GM23338 (cell line): Measurements from ENCODE around the gene SLC9A1. TPM values are rescaled to one million over a fixed set of nuclear protein-coding genes. Genes with fewer than 3 reads are reported as not detected.

Source experiments
- ATAC-seq: fragments of 200-7000 bp; cut with Tn5 transposase; 3 replicates; pipeline ENCODE4 v1.9.1; 2020
- DNase-seq: peaks from one replicate; pipeline ENCODE4 v3.0.0-alpha.2; 2015; ENCODE audit warnings: low spot score
- H2AFZ ChIP-seq: fragments of 200-600 bp; sonication (generic); 2 replicates; pipeline ENCODE4 v1.8.0; 2016; ENCODE audit warnings: antibody characterized with exemption, mild to moderate bottlenecking, moderate library complexity
- H3F3A ChIP-seq: fragments of 200-600 bp; sonication (generic); replicated peaks from 2 replicates; pipeline ENCODE4 v1.8.0; 2017; ENCODE audit warnings: antibody characterized with exemption, mixed run types, low read depth
- H3K27ac ChIP-seq: fragments of 200-600 bp; sonication (generic); 2 replicates; pipeline ENCODE4 v1.6.1; 2016; ENCODE audit warnings: low read depth
- H3K27me3 ChIP-seq: fragments of 200-600 bp; sonication (generic); 2 replicates; pipeline ENCODE4 v1.8.0; 2016; ENCODE audit warnings: mild to moderate bottlenecking, mixed run types, moderate library complexity; ENCODE audit not compliant: insufficient read depth
- H3K36me3 ChIP-seq: fragments of 200-600 bp; sonication (generic); 2 replicates; pipeline ENCODE4 v1.8.0; 2016; ENCODE audit warnings: mild to moderate bottlenecking; ENCODE audit not compliant: insufficient read depth
- H3K4me1 ChIP-seq: fragments of 200-600 bp; sonication (generic); 2 replicates; pipeline ENCODE4 v1.8.0; 2016; ENCODE audit warnings: mild to moderate bottlenecking, moderate library complexity; ENCODE audit not compliant: insufficient read depth
- H3K4me2 ChIP-seq: fragments of 200-600 bp; sonication (generic); 2 replicates; pipeline ENCODE4 v1.7.1; 2017; ENCODE audit warnings: mixed run types
- H3K4me3 ChIP-seq: fragments of 200-600 bp; sonication (generic); 2 replicates; pipeline ENCODE4 v1.6.1; 2016; ENCODE audit warnings: mixed run types
- H3K79me2 ChIP-seq: fragments of 200-600 bp; sonication (generic); replicated peaks from 2 replicates; pipeline ENCODE4 v1.8.0; 2017; ENCODE audit warnings: mild to moderate bottlenecking; ENCODE audit not compliant: insufficient read depth
- H3K9me2 ChIP-seq: fragments of 200-600 bp; sonication (generic); 2 replicates; pipeline ENCODE4 v1.8.0; 2017; ENCODE audit not compliant: insufficient read depth
- H4K20me1 ChIP-seq: fragments of 200-600 bp; sonication (generic); replicated peaks from 2 replicates; pipeline ENCODE4 v1.8.0; 2017; ENCODE audit warnings: mild to moderate bottlenecking; ENCODE audit not compliant: insufficient read depth
- H3K27ac Mint-ChIP-seq: 2 replicates; pipeline ENCODE4 v1.8.0; 2020; ENCODE audit warnings: inconsistent platforms, mild to moderate bottlenecking, moderate library complexity, mixed read lengths
- H3K27me3 Mint-ChIP-seq: 3 replicates; pipeline ENCODE4 v1.8.0; 2022; ENCODE audit warnings: low read depth, mild to moderate bottlenecking, moderate library complexity, mixed read lengths, inconsistent platforms; ENCODE audit not compliant: insufficient read depth, poor library complexity
- H3K36me3 Mint-ChIP-seq: 3 replicates; pipeline ENCODE4 v1.8.0; 2021; ENCODE audit warnings: low read depth, mild to moderate bottlenecking, inconsistent platforms, moderate library complexity, mixed read lengths
- H3K4me1 Mint-ChIP-seq: 3 replicates; pipeline ENCODE4 v1.8.0; 2020; ENCODE audit warnings: mild to moderate bottlenecking, inconsistent platforms, mixed read lengths
- H3K4me3 Mint-ChIP-seq: 3 replicates; pipeline ENCODE4 v1.8.0; 2021; ENCODE audit warnings: moderate library complexity, mild to moderate bottlenecking, inconsistent platforms, mixed read lengths
- H3K9me3 Mint-ChIP-seq: 3 replicates; pipeline ENCODE4 v1.8.0; 2020; ENCODE audit warnings: moderate library complexity, mild to moderate bottlenecking, inconsistent platforms, mixed read lengths
- CTCF ChIP-seq, 2 experiments: fragments of 200-600 bp in 1 of 2; sonication (generic) in 1 of 2; conservative IDR thresholded peaks; 2 replicates each; pipeline versions ENCODE4 v1.5.1 to v1.6.1; 2016 to 2017; ENCODE audit warnings: antibody characterized with exemption in 2 of 2, low read depth in 2 of 2, mild to moderate bottlenecking in 2 of 2, moderate library complexity in 1 of 2
- ETS1 ChIP-seq: IDR thresholded peaks from 2 replicates; pipeline ENCODE4 v1.6.1; 2016; ENCODE audit warnings: antibody characterized with exemption
- EZH2 ChIP-seq: fragments of 200-600 bp; sonication (generic); IDR thresholded peaks from one replicate; pipeline ENCODE4 v1.8.0; 2017; ENCODE audit warnings: antibody characterized with exemption, mild to moderate bottlenecking, low read depth; ENCODE audit not compliant: unreplicated experiment
- EZH2phosphoT487 ChIP-seq: fragments of 200-600 bp; sonication (generic); IDR thresholded peaks from one replicate; pipeline ENCODE4 v1.8.1; 2018; ENCODE audit warnings: antibody characterized with exemption; ENCODE audit not compliant: unreplicated experiment
- JUNB ChIP-seq: IDR thresholded peaks from one replicate; pipeline ENCODE4 v1.6.1; 2016; ENCODE audit warnings: antibody characterized with exemption; ENCODE audit not compliant: unreplicated experiment
- NANOG ChIP-seq: IDR thresholded peaks from 2 replicates; pipeline ENCODE4 v1.6.1; 2016; ENCODE audit warnings: antibody characterized with exemption, borderline replicate concordance
- ZNF331 ChIP-seq: fragments of 250-450 bp; sonication (Bioruptor Pico); IDR thresholded peaks from 2 replicates; pipeline ENCODE4 v1.5.0; 2020; ENCODE audit warnings: low read depth, mild to moderate bottlenecking, moderate library complexity
- ZNF462 ChIP-seq: fragments of 250-450 bp; sonication (Bioruptor Pico); IDR thresholded peaks from 2 replicates; pipeline ENCODE4 v1.5.0; 2020; ENCODE audit warnings: mild to moderate bottlenecking, moderate library complexity
- polyA plus RNA-seq: library from polyadenylated mRNA; unstranded; fragments of >200 nt; fragmentation: Nextera tagmentation; extraction: Ambion mirVana; gene quantifications from 2 replicates; pipeline ENCODE4 v1.2.1, GENCODE V29; 2016
- total RNA-seq: library from RNA; depleted of rRNA; stranded (reverse); fragments of >200 nt; shearing (Covaris generic); gene quantifications from 2 replicates; pipeline ENCODE4 v1.2.3, GENCODE V29; 2014

The SLC9A1 gene
- total and polyA plus RNA-seq, 2 experiments from 2014 or later, result 10.4 to 22.3 TPM

- H3K4me2 ChIP-seq, result no peak overlapping the region
- DNase-seq (peak; percentile 48), ATAC-seq (peak; percentile 83)
- H3K9me3 Mint-ChIP-seq, result no peaks in the 10 kb centered on the region; the same call in 2 of the 3 replicates
- H3K4me3 ChIP-seq, result no peak overlapping the region
- peak; percentile 35 to 54 for TF ChIP-seq CTCF (conservative IDR thresholded peaks at IDR 0.05; ENCODE audit: low read depth in 2 of 2)
- no peak for TF ChIP-seq EZH2
- H3K79me2 ChIP-seq, result no peaks in the 10 kb centered on the region
- 0 out of 2 replicates have a peak, but pooled peaks cover 3% of the 10 kb centered on the region for H3F3A ChIP-seq
- 0 out of 2 replicates have a peak overlapping the region, but pooled peaks have one; percentile 33 for H3K27ac Mint-ChIP-seq
- no peak overlapping the region for H3K27ac ChIP-seq
- H3K4me3 Mint-ChIP-seq, result no peak overlapping the region
- H3K4me1 Mint-ChIP-seq, result peaks cover 12% of the 10 kb centered on the region; the same call in 2 of the 3 replicates
- peaks cover 4% of the 10 kb centered on the region for H3K27me3 Mint-ChIP-seq
- 0 out of 2 replicates have a peak, but pooled peaks cover 3% of the 10 kb centered on the region for H4K20me1 ChIP-seq
- H3K9me2 ChIP-seq, result no peaks in the 10 kb centered on the region
- H3K36me3 ChIP-seq, result no peaks in the 10 kb centered on the region
- H3K36me3 Mint-ChIP-seq, result no peaks in the 10 kb centered on the region
- H3K27me3 ChIP-seq, result no peaks in the 10 kb centered on the region
- H2AFZ ChIP-seq, result no peak overlapping the region
- H3K4me1 ChIP-seq, result no peaks in the 10 kb centered on the region
These were observed 27.5 kb downstream of the SLC9A1 start for GRCh38 chr1:27127419-27127818.

GRCh38 chr1:27126391-27126790 is 28.5 kb downstream of the SLC9A1 start:
- no peak overlapping the region for H3K4me2 ChIP-seq
- DNase-seq, result no peak
- Mint-ChIP-seq H3K4me1 (peaks cover 16% of the 10 kb centered on the region; the same call in 2 of the 3 replicates), H3K4me3 (no peak overlapping the region), H3K36me3 (no peaks in the 10 kb centered on the region), H3K27me3 (peaks cover 7% of the 10 kb centered on the region), H3K9me3 (no peaks in the 10 kb centered on the region; the same call in 2 of the 3 replicates), H3K27ac (peak overlapping the region; percentile 64; the same call in 1 of the 2 replicates)
- H3K27me3 ChIP-seq, result no peaks in the 10 kb centered on the region
- H3K4me1 ChIP-seq, result no peaks in the 10 kb centered on the region
- H3K79me2 ChIP-seq, result no peaks in the 10 kb centered on the region
- H4K20me1 ChIP-seq, result 0 out of 2 replicates have a peak, but pooled peaks cover 3% of the 10 kb centered on the region
- no peaks in the 10 kb centered on the region for H3K36me3 ChIP-seq
- 0 out of 2 replicates have a peak, but pooled peaks cover 3% of the 10 kb centered on the region for H3F3A ChIP-seq
- H3K4me3 ChIP-seq, result no peak overlapping the region
- no peak overlapping the region for H3K27ac ChIP-seq
- H2AFZ ChIP-seq, result no peak overlapping the region
- H3K9me2 ChIP-seq, result no peaks in the 10 kb centered on the region
- ATAC-seq, result no peak
- TF ChIP-seq CTCF (conservative IDR thresholded peaks at IDR 0.05; ENCODE audit: low read depth in 2 of 2) (no peak), ETS1 (no peak), ZNF331 (CRISPR knock-in tag) (no peak), ZNF462 (CRISPR knock-in tag) (no peak), JUNB (no peak), EZH2 (no peak), NANOG (no peak), EZH2phosphoT487 (no peak)
